ENCODE data around the gene CCM2. TPM values are rescaled to one million over a fixed set of nuclear protein-coding genes. Genes with fewer than 3 reads are reported as not detected.

CCM2 gene
- polyA plus RNA-seq, 1 donor from 2014 or later, result 25.8 TPM

DNA sequence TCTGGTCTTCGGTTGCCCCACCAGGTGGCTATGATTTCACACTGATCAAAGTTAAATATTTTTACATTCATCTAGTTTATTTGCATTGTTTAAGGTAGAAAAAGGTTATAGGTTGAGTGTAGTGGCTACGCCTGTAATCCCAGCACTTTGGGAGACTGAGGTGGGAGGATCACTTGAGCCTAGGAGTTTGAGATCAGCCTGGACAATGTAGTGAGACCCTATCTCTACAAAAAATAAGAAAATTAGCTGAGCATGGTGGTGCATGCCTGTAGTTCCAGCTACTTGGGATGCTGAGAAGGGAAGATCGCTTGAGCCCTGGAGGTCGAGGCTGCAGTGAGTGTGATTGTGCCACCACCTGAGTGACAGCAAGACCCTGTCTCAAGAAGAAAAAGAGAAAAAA, 3.8 kb downstream of the CCM2 start:
- H3K9me3 ChIP-seq (ENCODE audit: low read length), result no peaks in the 10 kb centered on the region
- H3K27ac ChIP-seq (ENCODE audit: low read length), result no peak overlapping the region
- H3K9ac ChIP-seq (ENCODE audit: low read length), result no peak overlapping the region
- H3K4me3 ChIP-seq (ENCODE audit: low read length), result no peak overlapping the region
- H3K4me2 ChIP-seq (ENCODE audit: low read length), result no peak overlapping the region
- peaks cover 30% of the 10 kb centered on the region for H3K79me2 ChIP-seq (replicated peaks; ENCODE audit: insufficient read depth, low read length)
- TF ChIP-seq POLR2AphosphoS5 (IDR thresholded peaks at IDR 0.05), result no peak
- TF ChIP-seq MXI1 (conservative IDR thresholded peaks at IDR 0.05; ENCODE audit: poor library complexity, severe bottlenecking), result no peak
- TF ChIP-seq EP300 (conservative IDR thresholded peaks at IDR 0.05; ENCODE audit: poor library complexity, severe bottlenecking), result no peak
- no peak for TF ChIP-seq TAF1 (IDR thresholded peaks at IDR 0.05; ENCODE audit: low read depth)
- no peak for TF ChIP-seq SMC3 (conservative IDR thresholded peaks at IDR 0.05; ENCODE audit: poor library complexity)
- TF ChIP-seq, protein P1, sequence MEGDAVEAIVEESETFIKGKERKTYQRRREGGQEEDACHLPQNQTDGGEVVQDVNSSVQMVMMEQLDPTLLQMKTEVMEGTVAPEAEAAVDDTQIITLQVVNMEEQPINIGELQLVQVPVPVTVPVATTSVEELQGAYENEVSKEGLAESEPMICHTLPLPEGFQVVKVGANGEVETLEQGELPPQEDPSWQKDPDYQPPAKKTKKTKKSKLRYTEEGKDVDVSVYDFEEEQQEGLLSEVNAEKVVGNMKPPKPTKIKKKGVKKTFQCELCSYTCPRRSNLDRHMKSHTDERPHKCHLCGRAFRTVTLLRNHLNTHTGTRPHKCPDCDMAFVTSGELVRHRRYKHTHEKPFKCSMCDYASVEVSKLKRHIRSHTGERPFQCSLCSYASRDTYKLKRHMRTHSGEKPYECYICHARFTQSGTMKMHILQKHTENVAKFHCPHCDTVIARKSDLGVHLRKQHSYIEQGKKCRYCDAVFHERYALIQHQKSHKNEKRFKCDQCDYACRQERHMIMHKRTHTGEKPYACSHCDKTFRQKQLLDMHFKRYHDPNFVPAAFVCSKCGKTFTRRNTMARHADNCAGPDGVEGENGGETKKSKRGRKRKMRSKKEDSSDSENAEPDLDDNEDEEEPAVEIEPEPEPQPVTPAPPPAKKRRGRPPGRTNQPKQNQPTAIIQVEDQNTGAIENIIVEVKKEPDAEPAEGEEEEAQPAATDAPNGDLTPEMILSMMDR (IDR thresholded peaks at IDR 0.05; ENCODE audit: poor library complexity, severe bottlenecking), result no peak
- no peak for TF ChIP-seq RAD21 (conservative IDR thresholded peaks at IDR 0.05)
- TF ChIP-seq, protein P2, sequence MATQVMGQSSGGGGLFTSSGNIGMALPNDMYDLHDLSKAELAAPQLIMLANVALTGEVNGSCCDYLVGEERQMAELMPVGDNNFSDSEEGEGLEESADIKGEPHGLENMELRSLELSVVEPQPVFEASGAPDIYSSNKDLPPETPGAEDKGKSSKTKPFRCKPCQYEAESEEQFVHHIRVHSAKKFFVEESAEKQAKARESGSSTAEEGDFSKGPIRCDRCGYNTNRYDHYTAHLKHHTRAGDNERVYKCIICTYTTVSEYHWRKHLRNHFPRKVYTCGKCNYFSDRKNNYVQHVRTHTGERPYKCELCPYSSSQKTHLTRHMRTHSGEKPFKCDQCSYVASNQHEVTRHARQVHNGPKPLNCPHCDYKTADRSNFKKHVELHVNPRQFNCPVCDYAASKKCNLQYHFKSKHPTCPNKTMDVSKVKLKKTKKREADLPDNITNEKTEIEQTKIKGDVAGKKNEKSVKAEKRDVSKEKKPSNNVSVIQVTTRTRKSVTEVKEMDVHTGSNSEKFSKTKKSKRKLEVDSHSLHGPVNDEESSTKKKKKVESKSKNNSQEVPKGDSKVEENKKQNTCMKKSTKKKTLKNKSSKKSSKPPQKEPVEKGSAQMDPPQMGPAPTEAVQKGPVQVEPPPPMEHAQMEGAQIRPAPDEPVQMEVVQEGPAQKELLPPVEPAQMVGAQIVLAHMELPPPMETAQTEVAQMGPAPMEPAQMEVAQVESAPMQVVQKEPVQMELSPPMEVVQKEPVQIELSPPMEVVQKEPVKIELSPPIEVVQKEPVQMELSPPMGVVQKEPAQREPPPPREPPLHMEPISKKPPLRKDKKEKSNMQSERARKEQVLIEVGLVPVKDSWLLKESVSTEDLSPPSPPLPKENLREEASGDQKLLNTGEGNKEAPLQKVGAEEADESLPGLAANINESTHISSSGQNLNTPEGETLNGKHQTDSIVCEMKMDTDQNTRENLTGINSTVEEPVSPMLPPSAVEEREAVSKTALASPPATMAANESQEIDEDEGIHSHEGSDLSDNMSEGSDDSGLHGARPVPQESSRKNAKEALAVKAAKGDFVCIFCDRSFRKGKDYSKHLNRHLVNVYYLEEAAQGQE (IDR thresholded peaks at IDR 0.05; ENCODE audit: borderline replicate concordance), result no peak
- TF ChIP-seq EZH2 (IDR thresholded peaks at IDR 0.05; ENCODE audit: borderline replicate concordance, insufficient read depth, low read length, poor library complexity, severe bottlenecking), result no peak
- no peaks in the 10 kb centered on the region for H3K9me2 ChIP-seq (ENCODE audit: insufficient read depth, low read length)
- H3K36me3 ChIP-seq (ENCODE audit: insufficient read depth, low read length), result no peaks in the 10 kb centered on the region
- H2AFZ ChIP-seq (ENCODE audit: low read depth, low read length), result no peak overlapping the region
- peaks cover 8% of the 10 kb centered on the region for H3F3A ChIP-seq (ENCODE audit: insufficient read depth, low read length, poor library complexity, severe bottlenecking)
- no peaks in the 10 kb centered on the region for H3K27me3 ChIP-seq (ENCODE audit: insufficient read depth, low read depth, low read length)
- H4K20me1 ChIP-seq (ENCODE audit: insufficient read depth), result no peaks in the 10 kb centered on the region

DNA sequence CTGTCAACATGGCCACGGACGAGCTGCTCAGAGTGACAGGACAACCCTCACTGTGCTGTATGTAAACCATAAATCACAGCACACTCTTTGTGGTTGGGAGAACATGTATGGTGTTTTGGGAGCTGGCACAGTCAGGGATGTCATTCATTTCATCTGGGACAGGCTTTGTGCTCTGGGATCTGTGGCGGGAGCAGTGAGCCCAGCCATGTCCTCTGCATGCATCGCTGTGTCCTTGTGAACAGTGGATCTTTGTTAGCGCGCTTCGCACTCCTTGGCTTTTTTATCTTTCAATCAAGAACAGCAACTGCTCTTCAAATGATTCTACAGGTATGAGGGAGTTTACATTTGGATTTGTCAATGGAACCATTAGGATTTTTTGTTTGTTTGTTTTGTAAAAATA, 7.1 kb downstream of the CCM2 start:
- Histone ChIP-seq H3F3A (ENCODE audit: insufficient read depth, low read length, poor library complexity, severe bottlenecking) (no peaks in the 10 kb centered on the region), H3K9me3 (ENCODE audit: low read length) (no peaks in the 10 kb centered on the region), H3K79me2 (replicated peaks; ENCODE audit: insufficient read depth, low read length) (peaks cover 12% of the 10 kb centered on the region), H3K9me2 (ENCODE audit: insufficient read depth, low read length) (no peaks in the 10 kb centered on the region), H3K4me3 (ENCODE audit: low read length) (no peak overlapping the region), H3K36me3 (ENCODE audit: insufficient read depth, low read length) (no peaks in the 10 kb centered on the region), H3K9ac (ENCODE audit: low read length) (no peak overlapping the region), H3K27me3 (ENCODE audit: insufficient read depth, low read depth, low read length) (no peaks in the 10 kb centered on the region), H3K27ac (ENCODE audit: low read length) (no peak overlapping the region), H2AFZ (ENCODE audit: low read depth, low read length) (no peak overlapping the region), H3K4me2 (ENCODE audit: low read length) (no peak overlapping the region), H4K20me1 (ENCODE audit: insufficient read depth) (no peaks in the 10 kb centered on the region)
- TF ChIP-seq TAF1 (IDR thresholded peaks at IDR 0.05; ENCODE audit: low read depth), result no peak
- no peak for TF ChIP-seq EP300 (conservative IDR thresholded peaks at IDR 0.05; ENCODE audit: poor library complexity, severe bottlenecking)
- no peak for TF ChIP-seq MXI1 (conservative IDR thresholded peaks at IDR 0.05; ENCODE audit: poor library complexity, severe bottlenecking)
- no peak for TF ChIP-seq POLR2AphosphoS5 (IDR thresholded peaks at IDR 0.05)
- TF ChIP-seq, protein P2 (IDR thresholded peaks at IDR 0.05; ENCODE audit: borderline replicate concordance), result no peak
- no peak for TF ChIP-seq EZH2 (IDR thresholded peaks at IDR 0.05; ENCODE audit: borderline replicate concordance, insufficient read depth, low read length, poor library complexity, severe bottlenecking)
- TF ChIP-seq SMC3 (conservative IDR thresholded peaks at IDR 0.05; ENCODE audit: poor library complexity), result no peak
- TF ChIP-seq, protein P1 (IDR thresholded peaks at IDR 0.05; ENCODE audit: poor library complexity, severe bottlenecking), result no peak
- TF ChIP-seq RAD21 (conservative IDR thresholded peaks at IDR 0.05), result no peak
